ENCODE results near the gene TRMT2A. TPM values are rescaled to one million over a fixed set of nuclear protein-coding genes. Genes with fewer than 3 reads are reported as not detected.

Gene TRMT2A
- total RNA-seq, 1 experiment from 2014 or later, result 39.9 TPM

- H3K27ac ChIP-seq, result no peak overlapping the region
- no peaks in the 10 kb centered on the region for H3K27me3 ChIP-seq (replicated peaks)
- H3K4me3 ChIP-seq, result no peak overlapping the region
- H3K4me1 ChIP-seq (replicated peaks), result peaks cover 4% of the 10 kb centered on the region; the same call in 1 of the 2 replicates
- peaks cover 26% of the 10 kb centered on the region for H3K36me3 ChIP-seq
- no peak for DNase-seq (ENCODE audit: low read depth in 1 of 2, low spot score in 2 of 2)
- H3K9me3 ChIP-seq (replicated peaks), result no peaks in the 10 kb centered on the region
These were observed 54.8 kb downstream of the TRMT2A start for GRCh38 chr22:20062043-20062765.

Other genes with a start within 250 kb of the TRMT2A start
- gene COMT, start 175.5 kb downstream of the TRMT2A start, total RNA-seq (2014; rRNA removed; shearing (Covaris generic)), result 288 and 492 TPM in 2 replicates
- 25.5 and 42.5 TPM in 2 replicates for gene TXNRD2, start 175.4 kb downstream of the TRMT2A start, total RNA-seq (2014; rRNA removed; shearing (Covaris generic))
- 1.4 and 3.0 TPM in 2 replicates for gene ARVCF, start 100.4 kb downstream of the TRMT2A start, total RNA-seq (2014; rRNA removed; shearing (Covaris generic))
- gene TANGO2, start 96.1 kb downstream of the TRMT2A start, total RNA-seq (2014; rRNA removed; shearing (Covaris generic)), result 19.6 and 36.9 TPM in 2 replicates
- 24.8 and 26.5 TPM in 2 replicates for gene DGCR8, start 37.0 kb downstream of the TRMT2A start, total RNA-seq (2014; rRNA removed; shearing (Covaris generic))
- gene RANBP1, start 1.1 kb downstream of the TRMT2A start, total RNA-seq (2014; rRNA removed; shearing (Covaris generic)), result 962 and 1,093 TPM in 2 replicates
- gene ZDHHC8, start 14.6 kb upstream of the TRMT2A start, total RNA-seq (2014; rRNA removed; shearing (Covaris generic)), result 9.0 and 10.6 TPM in 2 replicates
- gene CCDC188, start 33.8 kb upstream of the TRMT2A start, total RNA-seq (2014; rRNA removed; shearing (Covaris generic)), result 0.16 and 0.84 TPM in 2 replicates
- gene RTN4R, start 151.1 kb upstream of the TRMT2A start, total RNA-seq (2014; rRNA removed; shearing (Covaris generic)), result 0.05 TPM in 1 of 2 replicates, not detected in the other
- gene DGCR6L, start 202.8 kb upstream of the TRMT2A start, total RNA-seq (2014; rRNA removed; shearing (Covaris generic)), result 93.1 and 101 TPM in 2 replicates